HG02981 (cell line): ENCODE measurements around the gene WSCD2.

Source experiments
- ATAC-seq: cut with Tn5 transposase; IDR thresholded peaks from one replicate; pipeline ENCODE4 v1.9.1; 2021; ENCODE audit warnings: mild to moderate bottlenecking, moderate library complexity; ENCODE audit not compliant: unreplicated experiment

Gene WSCD2

DNA sequence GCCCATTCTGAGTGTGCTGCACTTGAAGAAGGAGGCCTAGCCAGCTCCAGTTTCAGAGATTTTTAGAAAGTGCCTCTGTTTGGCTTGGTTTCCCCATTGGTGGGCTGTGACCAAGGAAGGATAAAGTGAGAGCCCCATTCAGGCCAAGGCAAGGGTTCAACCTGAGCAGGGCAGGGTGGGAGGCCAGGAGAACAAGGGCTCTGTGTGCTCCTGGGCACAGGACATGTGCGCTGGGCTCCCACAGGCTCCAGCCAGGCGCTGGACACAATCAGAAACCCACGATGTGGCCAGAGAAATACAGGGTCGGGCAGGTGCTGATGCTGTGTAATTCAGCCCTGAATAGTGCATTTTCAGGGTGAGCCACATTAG lies 23.1 kb downstream of the WSCD2 start:
- no peak for ATAC-seq

DNA sequence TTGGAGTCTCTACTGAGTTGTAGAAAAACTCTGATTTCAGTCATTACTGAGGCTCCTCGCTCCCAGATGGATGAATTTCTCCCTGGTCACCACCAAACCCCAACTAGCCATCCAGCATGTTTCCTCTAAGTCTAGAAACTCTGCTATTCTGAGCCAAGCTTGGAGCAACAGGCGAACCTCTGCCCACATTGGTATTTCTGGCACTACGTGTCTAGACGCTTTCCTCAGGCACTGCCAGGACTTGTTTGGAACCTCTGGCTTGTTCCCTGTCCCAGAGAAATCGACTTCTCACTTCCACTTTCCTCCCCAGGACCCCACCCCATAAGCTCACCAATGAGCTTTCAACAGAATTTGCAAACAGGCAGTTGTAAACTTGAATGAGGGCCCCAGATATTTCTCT lies 27.6 kb downstream of the WSCD2 start:
- no peak for ATAC-seq

DNA sequence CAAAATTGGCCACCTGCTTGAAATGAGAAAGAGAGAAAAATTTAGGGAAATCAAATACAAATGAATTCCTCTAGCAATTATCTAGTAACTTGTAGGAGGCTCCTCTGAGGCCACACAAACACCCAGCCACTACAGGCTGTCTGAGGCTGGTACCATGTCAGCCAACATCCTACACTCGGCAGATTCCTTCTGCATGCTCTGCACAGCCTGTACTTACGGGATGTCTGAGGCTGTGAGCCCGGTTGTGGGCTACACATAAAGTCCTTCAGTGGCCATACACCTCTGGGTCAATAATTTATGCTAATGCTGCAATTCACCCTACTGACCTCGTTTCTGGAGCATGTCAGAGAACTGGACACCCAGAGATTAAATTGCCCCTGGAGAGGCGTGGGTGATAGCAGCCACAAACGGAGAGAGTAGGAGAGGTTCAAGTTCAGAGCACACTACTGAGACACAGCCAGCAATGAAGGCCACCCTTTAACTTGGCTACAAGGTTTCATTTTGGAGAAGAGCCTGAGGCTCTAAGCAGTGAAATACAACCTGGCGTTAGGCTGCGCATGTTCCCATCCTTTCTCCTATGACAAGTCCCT lies 28.9 kb downstream of the WSCD2 start:
- no peak for ATAC-seq

DNA sequence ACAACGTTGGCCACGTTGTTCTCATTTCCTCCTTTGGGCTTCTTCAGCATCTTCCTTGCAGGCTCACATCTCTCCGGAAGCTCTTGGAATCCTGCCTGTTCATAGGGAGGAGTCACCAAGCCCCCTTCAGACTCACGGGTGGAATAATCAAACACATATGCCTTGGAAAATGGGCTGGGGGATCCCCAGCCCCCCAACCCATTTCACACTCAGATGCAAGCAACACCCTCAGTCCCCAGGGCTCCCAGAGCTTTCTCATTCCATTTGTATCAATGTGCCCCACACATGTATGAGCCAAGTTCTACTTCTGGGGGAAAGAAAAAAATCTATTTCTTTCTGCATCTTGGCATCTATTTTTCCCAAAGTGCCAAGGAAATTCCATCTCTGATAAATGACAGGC lies 33.1 kb downstream of the WSCD2 start:
- no peak for ATAC-seq

DNA sequence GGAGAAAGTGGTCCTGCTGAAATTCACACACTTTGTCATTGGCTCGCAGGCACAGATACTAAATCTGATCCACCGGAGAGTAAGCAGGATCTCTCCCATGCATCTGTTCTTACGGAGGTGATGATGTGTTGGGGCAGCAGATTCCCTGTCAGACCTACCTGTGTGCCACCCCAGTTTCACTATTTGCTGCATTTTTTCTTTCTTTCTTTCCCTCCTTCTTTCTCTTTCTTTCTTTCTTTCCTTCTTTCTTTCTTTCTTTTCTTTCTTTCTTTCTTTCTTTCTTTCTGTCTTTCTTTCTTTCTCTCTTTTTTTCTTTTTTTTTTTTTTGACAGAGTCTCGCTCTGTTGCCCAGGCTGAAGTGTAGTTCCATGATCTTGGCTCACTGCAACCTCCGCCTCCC lies 37.4 kb downstream of the WSCD2 start:
- ATAC-seq = no peak

DNA sequence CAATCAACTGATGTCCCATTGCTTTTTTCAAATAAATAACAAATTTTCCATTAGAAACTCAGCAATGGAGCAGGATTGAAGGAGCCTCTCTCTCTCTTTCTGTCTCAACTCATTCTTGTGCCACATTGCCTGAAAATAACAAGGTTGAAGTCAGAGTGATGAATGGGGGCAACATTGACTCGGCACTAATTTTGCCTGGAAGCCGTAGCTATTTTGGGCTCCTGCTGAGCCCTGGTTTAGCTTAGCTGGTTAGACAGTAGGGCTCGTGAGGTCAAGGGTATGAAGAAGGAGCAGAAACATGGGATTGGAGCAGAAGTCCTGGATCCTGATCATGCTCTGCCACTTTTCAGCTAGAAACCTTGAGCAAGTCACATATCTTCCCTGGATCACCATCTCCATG lies 38.9 kb downstream of the WSCD2 start:
- no peak for ATAC-seq

DNA sequence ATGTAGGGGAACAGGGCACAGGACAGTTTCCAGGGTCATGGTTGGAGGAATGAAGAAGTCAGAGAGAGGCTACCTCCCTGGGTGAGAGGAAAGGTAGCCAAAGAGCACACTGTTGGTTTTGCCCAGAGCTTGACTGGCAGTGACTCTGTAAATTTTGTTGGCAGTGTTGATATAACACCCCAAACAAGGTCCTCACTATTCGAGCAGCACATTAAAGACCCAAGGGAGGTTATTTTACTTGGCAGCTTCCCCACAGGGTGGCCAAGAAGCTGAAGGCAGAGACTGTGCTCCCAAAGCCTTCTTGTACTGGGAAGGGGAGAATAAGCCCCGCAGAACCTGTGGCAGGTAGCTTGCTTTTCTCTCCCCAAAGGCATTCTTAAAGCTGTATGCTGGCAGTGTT lies 40.6 kb downstream of the WSCD2 start:
- no peak for ATAC-seq

DNA sequence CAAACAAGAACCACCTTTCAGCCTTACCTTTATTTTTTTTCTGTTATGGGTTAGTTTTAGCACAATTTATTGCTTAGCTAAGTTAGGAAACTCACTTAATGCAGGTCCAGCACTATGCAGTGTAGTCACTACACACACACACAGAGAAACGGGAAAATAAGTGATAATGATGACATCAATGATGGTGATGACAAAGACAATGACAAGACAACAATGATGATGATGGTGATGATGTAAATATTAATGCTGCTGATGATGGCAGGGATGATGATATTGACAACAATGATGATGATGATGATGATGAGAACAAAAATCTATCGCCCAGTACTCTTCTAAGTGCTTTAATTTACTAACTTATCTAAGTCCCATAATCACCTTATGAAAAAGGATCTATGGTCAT lies 41.1 kb downstream of the WSCD2 start:
- ATAC-seq = no peak

DNA sequence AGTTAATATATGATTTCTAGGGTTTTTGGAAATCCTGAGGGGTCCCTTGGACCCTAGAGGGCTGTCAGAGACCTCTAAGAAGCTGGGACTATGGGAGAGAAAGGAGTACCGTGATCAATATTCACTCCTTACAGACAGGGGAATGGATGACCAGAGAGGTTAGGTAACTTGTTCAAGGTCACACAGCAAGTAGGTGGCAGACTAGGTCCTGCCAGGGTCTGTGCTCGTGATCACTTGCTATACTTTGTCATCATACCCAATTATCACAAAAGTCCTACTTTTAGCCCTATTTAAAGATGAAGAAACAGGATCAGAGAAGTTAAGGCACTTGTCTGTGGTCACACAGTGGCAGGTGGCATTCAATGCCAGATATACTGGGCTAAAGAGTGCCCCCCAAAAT lies 42.9 kb downstream of the WSCD2 start:
- ATAC-seq = no peak

DNA sequence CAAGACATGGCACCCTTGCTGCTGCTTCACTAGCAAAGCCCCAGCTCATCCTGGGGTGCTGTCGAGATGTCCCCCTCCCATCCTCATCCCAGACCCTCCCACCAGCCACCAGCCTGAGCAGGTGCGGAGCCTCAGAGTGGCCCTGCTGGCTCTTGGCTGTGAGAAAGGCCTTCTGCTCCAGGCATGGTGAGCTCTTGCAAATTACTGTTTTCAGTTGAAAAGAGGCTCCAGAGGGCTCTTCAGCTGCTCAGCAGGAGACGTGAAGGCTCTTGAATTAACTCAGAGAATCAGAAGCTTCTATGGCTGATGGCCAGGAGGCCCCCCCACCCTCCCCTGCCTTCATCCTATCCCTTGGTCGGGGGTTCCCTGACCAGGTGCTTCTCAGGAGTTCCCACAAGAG lies 44.1 kb downstream of the WSCD2 start:
- ATAC-seq = no peak

DNA sequence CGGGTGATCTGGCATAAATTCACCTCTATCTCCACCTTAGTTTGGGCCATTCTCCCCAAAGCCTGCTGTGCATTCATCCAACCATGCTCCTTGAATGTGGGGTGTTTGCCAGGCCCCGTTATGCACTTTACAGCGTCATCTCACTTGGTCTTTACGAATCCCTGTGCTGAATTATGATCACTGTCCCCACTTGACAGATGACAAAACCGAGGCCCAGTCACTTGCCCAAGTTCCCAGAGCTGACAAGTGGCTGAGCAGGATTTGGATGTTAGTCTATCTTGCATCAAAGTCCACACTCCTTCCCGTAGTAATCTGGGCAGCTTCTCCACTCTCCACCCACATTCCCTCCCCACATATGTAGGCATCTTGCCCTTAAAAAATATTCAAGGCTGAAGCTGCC lies 44.8 kb downstream of the WSCD2 start:
- ATAC-seq = no peak

DNA sequence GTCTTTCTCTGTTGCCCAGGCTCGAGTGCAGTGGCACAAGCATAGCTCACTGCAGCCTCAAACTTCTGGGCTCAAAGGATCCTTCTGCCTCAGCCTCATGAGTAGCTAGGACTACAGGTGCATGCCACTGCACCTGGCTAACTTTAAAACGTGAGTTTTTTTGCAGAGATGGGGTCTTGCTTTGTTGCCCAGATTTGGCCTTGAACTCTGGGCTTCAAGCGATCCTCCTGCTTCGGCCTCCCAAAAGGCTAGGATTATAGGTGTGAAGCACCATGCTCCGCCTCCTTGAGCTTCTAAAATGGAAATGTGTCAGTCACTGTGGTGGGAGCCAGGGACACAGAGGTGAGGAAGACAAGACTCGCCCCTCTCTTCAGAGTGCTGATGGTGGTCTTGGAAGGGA lies 45.6 kb downstream of the WSCD2 start:
- no peak for ATAC-seq

DNA sequence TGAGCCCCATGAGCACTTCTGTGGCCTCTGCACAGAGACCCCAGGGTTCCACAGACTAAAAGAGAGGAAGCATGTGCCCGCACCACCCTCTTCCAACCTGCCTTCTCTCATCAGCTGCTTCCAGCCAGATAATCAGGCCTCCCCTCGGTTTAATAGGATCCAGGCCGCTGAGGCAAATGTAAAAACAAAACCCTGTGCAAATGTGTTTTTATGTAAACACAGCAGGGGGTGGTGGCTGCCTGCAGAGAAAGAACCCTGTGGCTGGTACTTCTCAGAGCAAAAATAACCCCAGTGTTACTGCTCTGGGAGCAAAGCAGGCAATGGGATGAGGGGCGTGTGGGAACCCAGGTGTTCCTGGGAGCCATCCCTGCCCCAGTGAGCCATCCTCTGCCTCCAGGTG lies 46.2 kb downstream of the WSCD2 start:
- ATAC-seq = no peak

DNA sequence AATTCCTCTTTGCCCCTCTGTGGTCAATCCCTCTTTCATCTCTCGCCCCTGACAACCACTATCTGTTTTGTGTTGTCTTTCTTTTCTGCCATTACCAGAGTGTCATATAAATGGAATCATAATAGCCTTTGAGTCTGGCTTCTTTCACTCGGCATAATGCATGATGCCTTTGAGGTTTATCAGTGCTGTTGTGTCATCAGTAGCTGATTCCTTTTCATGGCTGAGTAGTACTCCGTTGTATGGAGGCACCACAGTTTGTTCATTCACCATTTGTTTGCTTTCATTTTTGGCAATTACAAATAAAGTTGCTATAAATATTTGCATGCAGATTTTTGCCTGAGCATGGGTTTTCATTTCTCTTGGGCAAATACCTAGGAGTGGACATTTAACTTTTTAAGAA lies 47.2 kb downstream of the WSCD2 start:
- ATAC-seq = no peak

DNA sequence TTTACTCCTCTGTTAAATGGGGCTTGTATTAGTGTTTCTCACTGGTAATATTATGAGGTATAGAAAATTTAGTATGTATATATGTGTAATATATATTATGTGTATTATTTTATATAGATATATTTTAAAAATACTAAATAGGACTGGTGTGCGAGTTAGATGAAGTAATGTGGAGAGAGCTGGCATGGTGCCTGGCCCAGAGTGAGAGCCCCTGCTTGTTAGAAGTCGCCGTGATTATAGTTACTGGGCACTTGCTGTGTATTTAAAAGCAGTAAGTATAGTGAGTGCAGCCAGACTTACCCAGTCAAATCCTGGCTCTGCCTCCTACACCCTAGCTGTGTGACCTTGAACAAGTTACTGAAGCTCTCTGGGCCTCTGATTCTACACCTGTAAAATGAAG lies 48.0 kb downstream of the WSCD2 start:
- no peak for ATAC-seq

DNA sequence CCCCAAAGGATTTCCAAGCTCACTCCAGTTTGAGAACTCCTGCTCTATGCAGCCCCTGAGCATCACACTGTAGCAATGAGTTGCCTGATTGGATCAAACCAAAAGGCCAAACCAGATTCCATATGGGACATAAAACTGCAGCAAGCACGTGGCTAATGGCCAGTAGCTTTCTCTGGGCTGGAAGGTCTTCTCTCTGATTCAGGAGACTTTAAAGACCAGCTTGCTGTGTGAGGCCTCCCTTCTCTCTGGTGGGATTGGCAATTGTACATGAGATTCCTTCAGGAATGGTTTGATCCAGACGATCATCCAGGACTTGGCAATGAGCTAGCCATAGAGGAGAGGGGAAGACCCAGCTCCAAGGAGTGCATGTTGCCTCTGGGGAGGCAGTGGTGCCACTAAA lies 50.2 kb downstream of the WSCD2 start:
- no peak for ATAC-seq

DNA sequence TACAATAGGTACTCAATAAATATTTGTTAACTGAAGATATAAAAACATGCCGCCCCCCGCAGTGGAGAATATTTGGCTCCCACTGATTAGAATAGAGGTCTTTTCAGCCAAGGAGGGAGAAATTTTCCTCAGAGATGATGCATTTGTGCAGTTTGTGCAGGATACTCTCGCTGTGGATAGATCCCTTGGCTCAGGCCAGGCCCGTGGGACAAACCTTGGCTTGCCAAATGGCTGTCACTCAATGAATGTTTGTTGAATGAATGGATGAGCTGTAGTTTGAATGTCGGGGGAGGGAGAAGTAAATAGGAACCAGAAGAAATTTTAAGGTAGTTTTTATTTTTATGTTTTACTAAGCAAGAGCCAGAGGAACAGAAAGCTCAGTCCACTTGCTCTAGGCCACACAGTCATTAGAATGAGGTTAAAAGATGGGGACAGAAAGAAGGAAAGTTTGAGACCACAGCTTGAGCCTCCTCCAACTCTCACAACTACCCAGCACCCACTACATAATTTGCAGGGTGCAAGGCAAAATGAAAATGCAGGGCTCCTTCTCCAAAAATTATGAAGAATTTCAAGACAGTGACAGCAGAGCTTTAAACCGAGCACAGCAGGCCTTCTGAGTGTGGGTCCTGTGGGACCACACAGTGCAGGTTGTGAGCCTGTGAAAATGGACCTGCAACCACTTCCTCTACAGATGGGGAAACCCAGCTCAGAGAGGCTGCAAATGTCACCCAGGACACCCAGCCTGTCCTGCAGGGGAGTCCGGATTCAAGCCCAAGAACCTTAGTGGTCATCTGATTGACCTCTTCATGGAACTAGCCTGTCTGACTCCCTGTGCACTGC lies 51.4 kb downstream of the WSCD2 start:
- no peak for ATAC-seq

DNA sequence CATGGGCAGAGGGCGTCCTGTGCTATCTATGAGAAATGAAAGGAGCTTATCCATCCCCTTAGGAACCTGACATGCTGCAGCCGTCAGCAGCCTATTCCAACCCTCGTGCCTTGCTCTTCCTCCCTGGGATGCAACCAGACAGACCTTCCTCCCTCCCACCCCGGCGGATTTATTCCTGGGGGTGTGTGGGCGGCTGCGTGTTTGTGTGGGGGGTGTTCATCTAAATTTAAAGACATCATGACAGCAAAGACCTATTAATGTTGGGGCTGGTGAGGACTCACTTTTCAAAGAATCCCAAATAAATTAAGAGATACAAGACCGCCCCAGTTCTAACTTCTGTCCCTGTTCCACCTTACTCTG lies 52.0 kb downstream of the WSCD2 start:
- ATAC-seq = no peak

DNA sequence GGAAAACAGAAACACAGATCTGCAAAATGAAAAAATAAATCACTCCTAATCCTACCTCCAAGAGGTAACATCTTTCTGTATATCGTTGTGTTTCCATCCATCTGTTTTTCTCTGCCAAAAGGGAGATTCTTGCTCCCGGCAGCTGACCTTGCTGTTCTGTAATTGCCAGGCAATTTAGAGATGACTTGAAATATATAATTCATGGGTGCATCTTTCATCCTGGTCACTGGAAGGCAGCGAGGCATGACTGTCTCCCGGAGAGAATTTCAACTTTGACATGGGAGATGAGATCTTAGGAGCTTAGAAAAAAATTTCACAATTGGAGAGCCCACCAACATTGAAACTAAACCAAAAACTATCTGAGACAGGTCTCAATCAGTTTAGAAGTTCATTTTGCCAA lies 53.0 kb downstream of the WSCD2 start:
- ATAC-seq = no peak

DNA sequence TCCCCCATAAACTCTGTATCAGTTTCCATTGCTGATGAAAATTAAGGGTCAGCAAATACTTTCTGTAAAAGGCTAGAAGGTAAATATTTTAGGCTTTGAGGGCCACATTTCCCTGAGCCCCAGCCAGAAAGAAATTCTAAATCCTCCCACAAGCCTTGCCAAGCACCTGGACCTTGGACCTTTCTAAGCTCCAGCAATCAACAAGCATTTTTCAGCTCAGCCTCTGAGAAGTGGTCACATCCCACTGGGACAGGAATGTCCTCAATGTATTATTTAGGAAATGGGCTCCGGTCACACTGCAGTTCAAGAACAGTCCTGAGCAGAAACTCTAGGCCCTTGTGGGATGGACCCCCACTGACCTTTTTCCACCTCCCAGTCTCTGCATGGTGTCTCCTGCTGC lies 55.9 kb downstream of the WSCD2 start:
- no peak for ATAC-seq

DNA sequence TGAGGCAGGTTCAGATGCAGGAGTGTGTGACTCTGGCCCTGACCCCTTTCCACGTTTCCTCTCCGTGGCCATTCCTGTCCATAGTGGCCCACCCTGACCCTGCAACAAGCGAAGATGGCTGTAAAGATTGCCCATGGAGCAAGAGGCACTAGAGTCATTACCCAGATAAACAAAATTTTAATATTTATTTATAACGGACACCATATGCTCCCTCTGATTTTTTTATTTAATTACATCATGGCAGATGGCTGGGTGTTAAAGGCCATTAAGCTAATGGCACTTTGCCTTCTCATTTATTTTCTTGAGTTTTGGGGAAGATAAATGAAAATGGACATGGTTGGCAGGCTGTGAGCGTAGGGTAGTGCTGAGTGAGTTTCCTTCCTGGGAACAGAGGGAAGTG lies 58.7 kb downstream of the WSCD2 start:
- no peak for ATAC-seq

DNA sequence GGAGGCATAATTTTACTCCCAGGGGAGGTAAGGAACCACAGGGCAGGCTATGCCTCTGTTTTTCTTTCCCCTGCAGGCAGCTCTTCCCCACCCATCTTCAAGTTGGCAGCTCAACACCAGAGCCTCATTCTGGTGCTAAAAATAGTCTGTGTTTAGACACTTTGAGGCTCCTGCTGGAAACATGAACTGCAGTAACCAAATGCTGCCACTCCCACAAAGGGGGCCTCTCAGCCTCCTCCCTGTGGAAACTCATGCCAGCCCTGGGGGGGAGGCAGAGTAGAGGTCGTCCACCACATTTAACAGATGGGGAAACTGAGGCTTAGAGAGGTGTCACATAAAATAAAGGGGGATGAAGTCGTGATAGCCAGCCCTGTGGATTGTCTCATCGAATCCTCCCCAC lies 61.4 kb downstream of the WSCD2 start:
- ATAC-seq = no peak

DNA sequence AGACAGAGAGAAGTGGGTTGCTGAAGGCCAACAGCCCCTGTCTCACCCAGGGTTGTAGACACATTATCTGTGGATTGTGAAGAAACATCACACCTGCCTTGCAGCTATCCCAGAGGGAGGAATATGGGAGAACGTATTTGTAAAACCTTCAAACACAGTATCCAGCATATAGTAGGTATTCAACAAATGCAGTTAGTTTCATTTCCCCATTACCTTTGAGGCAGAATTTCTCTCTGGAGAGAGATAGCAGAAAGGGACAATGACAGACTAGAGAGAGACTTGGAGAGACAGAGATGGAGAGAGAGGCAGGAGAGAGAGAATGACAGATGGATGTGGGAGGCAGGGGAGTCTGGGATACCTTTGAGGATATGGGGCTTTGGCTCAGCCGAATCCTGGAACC lies 62.0 kb downstream of the WSCD2 start:
- no peak for ATAC-seq
